C4-2B (cell line): ENCODE results near the gene GARIN5A.

Source experiments
- H3K27ac ChIP-seq: fragments of 450-650 bp; 2 replicates; pipeline ENCODE4 v1.5.1; 2017
- CTCF ChIP-seq: fragments of 450-650 bp; conservative IDR thresholded peaks from 2 replicates; pipeline ENCODE4 v1.5.1; 2017; ENCODE audit warnings: mild to moderate bottlenecking
- ZFX ChIP-seq: fragments of 450-650 bp; IDR thresholded peaks from 2 replicates; pipeline ENCODE4 v1.6.1; 2017

Gene GARIN5A

DNA sequence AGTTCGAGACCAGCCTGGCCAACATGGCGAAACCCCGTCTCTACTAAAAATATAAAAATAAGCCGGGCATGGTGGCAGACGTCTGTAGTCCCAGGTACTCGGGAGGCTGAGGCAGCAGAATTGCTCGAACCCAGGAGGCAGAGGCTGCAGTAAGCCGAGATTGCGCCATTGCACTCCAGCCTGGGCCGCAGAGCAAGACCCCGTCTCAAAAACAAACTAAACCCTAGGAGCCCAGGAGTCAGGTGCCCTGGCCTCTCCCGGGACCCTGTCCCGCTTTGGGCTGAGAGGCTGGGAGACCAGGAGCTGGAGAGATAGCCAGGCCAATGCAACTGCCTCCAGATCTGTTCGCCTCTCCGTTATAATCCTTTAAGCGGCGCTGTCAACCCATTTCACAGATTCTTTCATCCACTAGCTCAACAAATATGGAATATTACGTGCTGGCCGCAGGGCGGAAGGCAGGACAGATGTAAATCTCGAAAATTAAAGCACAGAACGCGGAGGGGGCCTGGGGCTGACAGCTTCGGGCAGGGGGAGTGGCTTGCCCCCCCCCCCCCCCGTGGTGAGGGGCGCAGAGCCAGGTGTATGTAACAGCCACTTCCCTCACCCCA lies 49.2 kb downstream of the GARIN5A start:
- H3K27ac ChIP-seq = no peak overlapping the region
- TF ChIP-seq CTCF = no peak
- no peak for TF ChIP-seq ZFX

GRCh38 chr19:50425581-50425980 lies 51.1 kb downstream of the GARIN5A start:
- no peak overlapping the region for H3K27ac ChIP-seq
- TF ChIP-seq CTCF (no peak), ZFX (no peak)

DNA sequence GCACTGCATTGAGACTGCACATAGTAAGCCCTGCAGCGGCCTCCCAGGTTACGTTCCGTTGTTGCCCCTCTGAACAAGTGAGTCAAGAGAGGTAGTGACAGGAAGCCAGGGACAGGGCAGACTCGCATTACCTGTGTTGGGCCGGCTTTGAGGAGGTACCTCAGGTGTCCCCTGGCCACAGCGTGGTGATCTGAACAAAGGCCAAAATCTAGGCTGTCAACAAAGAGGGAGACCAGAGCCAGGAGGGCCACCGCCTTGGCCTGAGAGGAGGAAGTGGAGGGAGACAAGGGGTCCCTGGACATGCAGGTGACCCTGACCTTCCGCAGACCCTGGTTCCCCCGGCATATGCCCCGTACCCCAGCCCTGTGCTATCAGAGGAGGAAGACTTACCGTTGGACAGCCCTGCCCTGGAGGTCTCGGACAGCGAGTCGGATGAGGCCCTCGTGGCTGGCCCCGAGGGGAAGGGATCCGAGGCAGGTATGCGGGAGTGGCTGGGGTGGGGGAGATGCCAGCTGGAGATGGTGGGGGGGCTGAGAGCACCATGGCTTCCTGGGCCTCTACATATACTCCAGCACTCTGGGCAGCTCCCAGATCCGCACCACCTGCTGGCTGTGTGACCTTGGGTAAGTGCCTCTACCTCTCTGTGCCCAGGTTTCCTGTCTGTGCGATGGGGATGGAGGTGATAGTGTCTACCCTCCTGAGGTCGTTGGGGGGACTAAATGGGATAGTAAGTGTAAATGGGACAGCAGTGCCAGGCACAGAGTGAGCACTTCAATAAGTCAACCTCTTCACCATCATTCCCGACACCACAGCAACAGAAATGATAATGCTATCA lies 53.2 kb downstream of the GARIN5A start:
- TF ChIP-seq CTCF (no peak), ZFX (no peak)
- no peak overlapping the region for H3K27ac ChIP-seq

DNA sequence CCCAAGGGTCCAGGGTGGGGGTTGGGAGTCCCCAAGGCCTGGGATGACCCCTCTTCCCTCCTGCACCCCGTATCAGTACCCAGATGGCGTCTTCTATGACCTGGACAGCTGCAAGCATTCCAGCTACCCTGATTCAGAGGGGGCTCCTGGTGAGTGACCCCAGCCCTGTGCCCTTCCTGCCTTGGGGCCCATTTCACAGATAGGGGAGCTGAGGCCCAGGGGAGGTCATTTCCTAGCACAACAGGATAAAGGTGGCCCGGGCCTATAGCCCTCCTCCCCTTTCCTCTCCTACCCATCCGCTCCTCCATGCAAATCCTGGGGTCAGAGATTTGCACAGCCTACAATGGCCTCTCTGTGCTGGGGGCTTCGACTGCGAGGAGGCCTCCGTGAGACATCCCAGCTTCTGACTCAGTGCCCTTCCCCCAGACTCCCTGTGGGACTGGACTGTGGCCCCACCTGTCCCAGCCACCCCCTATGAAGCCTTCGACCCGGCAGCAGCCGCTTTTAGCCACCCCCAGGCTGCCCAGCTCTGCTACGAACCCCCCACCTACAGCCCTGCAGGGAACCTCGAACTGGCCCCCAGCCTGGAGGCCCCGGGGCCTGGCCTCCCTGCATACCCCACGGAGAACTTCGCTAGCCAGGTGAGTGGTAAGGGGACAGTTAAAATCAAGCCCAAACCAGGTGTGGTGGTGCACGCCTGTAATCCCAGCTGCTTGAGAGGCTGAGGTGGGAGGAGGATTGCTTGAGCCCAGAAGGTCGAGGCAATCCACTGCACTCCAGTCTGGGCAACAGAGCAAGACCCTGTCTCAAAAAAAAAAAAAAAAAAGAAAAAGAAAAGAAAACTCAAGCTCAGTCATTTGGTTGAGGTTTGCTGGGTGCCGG lies 54.0 kb downstream of the GARIN5A start:
- no peak overlapping the region for H3K27ac ChIP-seq
- TF ChIP-seq CTCF (no peak), ZFX (no peak)

DNA sequence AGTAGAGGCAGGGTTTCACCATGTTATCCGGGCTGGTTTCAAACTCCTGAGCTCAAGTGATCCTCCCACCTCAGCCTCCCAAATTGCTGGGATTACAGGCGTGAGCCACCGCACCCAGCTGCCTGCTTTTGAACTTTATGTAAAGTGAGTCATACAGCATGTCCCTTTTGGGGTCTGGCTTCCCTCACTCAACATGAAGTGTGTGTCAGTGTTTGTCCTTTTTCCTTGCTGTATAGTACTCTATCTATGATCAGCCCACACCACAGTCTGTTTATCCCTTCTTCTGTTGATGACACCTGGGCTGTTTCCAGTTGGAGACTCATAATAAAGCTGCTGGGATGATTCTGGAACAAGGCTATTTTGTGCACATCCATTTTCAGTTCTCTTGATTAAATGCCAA lies 55.8 kb downstream of the GARIN5A start:
- H3K27ac ChIP-seq = no peak overlapping the region
- TF ChIP-seq CTCF = no peak
- no peak for TF ChIP-seq ZFX

DNA sequence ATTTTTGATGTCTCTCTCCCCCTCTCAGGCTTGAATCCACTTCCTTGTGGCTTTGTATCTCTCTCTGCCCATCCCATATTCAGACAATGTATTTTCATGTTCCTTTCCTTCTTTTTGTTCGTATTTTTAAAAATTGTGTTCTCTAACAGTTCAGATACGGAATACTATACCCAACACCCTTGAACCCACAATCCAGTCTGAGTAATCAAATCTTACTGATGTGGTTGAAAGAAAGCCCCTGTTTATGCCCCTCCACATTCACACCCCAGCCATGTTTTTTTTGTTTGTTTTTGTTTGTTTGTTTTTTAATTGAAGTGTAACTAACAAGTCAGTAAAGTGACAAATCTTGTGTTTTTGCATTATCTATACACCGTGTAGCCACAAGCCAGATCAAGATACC lies 56.5 kb downstream of the GARIN5A start:
- H3K27ac ChIP-seq = no peak overlapping the region

More for the DNA sequence above, 56.5 kb downstream of the GARIN5A start:
- no peak for TF ChIP-seq CTCF
- TF ChIP-seq ZFX = no peak
